Activated T-cell treated with anti-CD3 and anti-CD28 coated beads, Interleukin-2, amount 50 U/mL, for 24 hours (primary cell): ENCODE data around the gene OSBPL7.

Source experiments
- DNase-seq: peaks from one replicate; pipeline ENCODE4 v3.0.0-alpha.2; 2020
- H3K27ac Mint-ChIP-seq: 2 replicates; pipeline ENCODE4 v1.8.0; 2020; ENCODE audit warnings: mild to moderate bottlenecking, mixed read lengths
- H3K27me3 Mint-ChIP-seq: 2 replicates; pipeline ENCODE4 v1.8.0; 2020; ENCODE audit warnings: mixed read lengths
- H3K36me3 Mint-ChIP-seq: 2 replicates; pipeline ENCODE4 v1.8.0; 2020; ENCODE audit warnings: low read depth, mixed read lengths
- H3K4me1 Mint-ChIP-seq: 2 replicates; pipeline ENCODE4 v1.8.0; 2020; ENCODE audit warnings: low read depth, mixed read lengths
- H3K4me3 Mint-ChIP-seq: 2 replicates; pipeline ENCODE4 v1.8.0; 2020; ENCODE audit warnings: mild to moderate bottlenecking, moderate library complexity, mixed read lengths
- H3K9me3 Mint-ChIP-seq: 2 replicates; pipeline ENCODE4 v1.8.0; 2020; ENCODE audit warnings: mixed read lengths

The OSBPL7 gene

GRCh38 chr17:47853616-47854015, 32.0 kb upstream of the OSBPL7 start:
- Mint-ChIP-seq H3K4me1 (peaks cover 15% of the 10 kb centered on the region), H3K36me3 (no peaks in the 10 kb centered on the region), H3K4me3 (no peak overlapping the region), H3K9me3 (no peaks in the 10 kb centered on the region), H3K27ac (no peak overlapping the region), H3K27me3 (peaks cover 79% of the 10 kb centered on the region)
- no peak for DNase-seq

- Mint-ChIP-seq H3K9me3 (no peaks in the 10 kb centered on the region), H3K4me3 (no peak overlapping the region), H3K27ac (no peak overlapping the region), H3K27me3 (peaks cover 90% of the 10 kb centered on the region), H3K36me3 (no peaks in the 10 kb centered on the region), H3K4me1 (peaks cover 17% of the 10 kb centered on the region)
- DNase-seq: no peak
Measured at GRCh38 chr17:47852113-47852949, 30.7 kb upstream of the OSBPL7 start.

- Mint-ChIP-seq H3K9me3 (no peaks in the 10 kb centered on the region), H3K4me3 (no peak overlapping the region), H3K27ac (no peak overlapping the region), H3K4me1 (peaks cover 21% of the 10 kb centered on the region), H3K36me3 (no peaks in the 10 kb centered on the region), H3K27me3 (peaks cover 91% of the 10 kb centered on the region)
- no peak for DNase-seq
Measured at GRCh38 chr17:47851764-47852112, 30.1 kb upstream of the OSBPL7 start.

- Mint-ChIP-seq H3K36me3 (no peaks in the 10 kb centered on the region), H3K9me3 (no peaks in the 10 kb centered on the region), H3K27me3 (peaks cover 92% of the 10 kb centered on the region), H3K4me3 (peak within 1 kb of the TSS; percentile 45), H3K27ac (no peak within 1 kb of the TSS), H3K4me1 (peaks cover 23% of the 10 kb centered on the region)
- DNase-seq: peak; percentile 78
Measured at GRCh38 chr17:47850692-47851573, 29.3 kb upstream of the OSBPL7 start, which contains the start of gene SP6. Gene SP6 (minus strand): TSS chr17:47851163. CDS start chr17:47848429, 2,734 bp downstream.

- Mint-ChIP-seq H3K27me3 (peaks cover 92% of the 10 kb centered on the region), H3K9me3 (no peaks in the 10 kb centered on the region), H3K36me3 (no peaks in the 10 kb centered on the region), H3K4me3 (peak overlapping the region; percentile 45), H3K27ac (no peak overlapping the region), H3K4me1 (peaks cover 23% of the 10 kb centered on the region)
- no peak for DNase-seq
Measured at GRCh38 chr17:47850373-47850691, 28.7 kb upstream of the OSBPL7 start.

- Mint-ChIP-seq H3K36me3 (no peaks in the 10 kb centered on the region), H3K9me3 (no peaks in the 10 kb centered on the region), H3K27me3 (peaks cover 87% of the 10 kb centered on the region), H3K4me3 (no peak overlapping the region), H3K4me1 (peaks cover 25% of the 10 kb centered on the region), H3K27ac (no peak overlapping the region)
- DNase-seq: no peak
Measured at GRCh38 chr17:47848198-47848513, 26.6 kb upstream of the OSBPL7 start.

GRCh38 chr17:47847341-47848197, 26.0 kb upstream of the OSBPL7 start:
- DNase-seq: peak; percentile 52
- no peak overlapping the region for H3K4me3 Mint-ChIP-seq
- H3K27me3 Mint-ChIP-seq: peaks cover 83% of the 10 kb centered on the region
- no peak overlapping the region for H3K27ac Mint-ChIP-seq
- H3K4me1 Mint-ChIP-seq: peaks cover 28% of the 10 kb centered on the region
- no peaks in the 10 kb centered on the region for H3K36me3 Mint-ChIP-seq
- H3K9me3 Mint-ChIP-seq: no peaks in the 10 kb centered on the region

GRCh38 chr17:47846716-47847340, 25.2 kb upstream of the OSBPL7 start:
- H3K4me3 Mint-ChIP-seq: no peak overlapping the region
- no peaks in the 10 kb centered on the region for H3K9me3 Mint-ChIP-seq
- H3K4me1 Mint-ChIP-seq: peaks cover 26% of the 10 kb centered on the region
- H3K27me3 Mint-ChIP-seq: peaks cover 75% of the 10 kb centered on the region
- H3K27ac Mint-ChIP-seq: no peak overlapping the region
- no peaks in the 10 kb centered on the region for H3K36me3 Mint-ChIP-seq
- DNase-seq: no peak

GRCh38 chr17:47845716-47846075, 24.1 kb upstream of the OSBPL7 start:
- no peak for DNase-seq
- H3K9me3 Mint-ChIP-seq: no peaks in the 10 kb centered on the region
- no peak overlapping the region for H3K4me3 Mint-ChIP-seq
- peaks cover 2% of the 10 kb centered on the region for H3K36me3 Mint-ChIP-seq
- peaks cover 70% of the 10 kb centered on the region for H3K27me3 Mint-ChIP-seq
- H3K27ac Mint-ChIP-seq: no peak overlapping the region
- H3K4me1 Mint-ChIP-seq: peaks cover 30% of the 10 kb centered on the region

GRCh38 chr17:47844814-47845715, 23.5 kb upstream of the OSBPL7 start:
- Mint-ChIP-seq H3K27me3 (peaks cover 64% of the 10 kb centered on the region), H3K9me3 (no peaks in the 10 kb centered on the region), H3K27ac (no peak overlapping the region), H3K4me1 (peaks cover 31% of the 10 kb centered on the region), H3K4me3 (no peak overlapping the region), H3K36me3 (peaks cover 4% of the 10 kb centered on the region)
- no peak for DNase-seq

GRCh38 chr17:47844227-47844626, 22.6 kb upstream of the OSBPL7 start:
- no peak for DNase-seq
- H3K27me3 Mint-ChIP-seq: peaks cover 56% of the 10 kb centered on the region

GRCh38 chr17:47843391-47843730, 21.8 kb upstream of the OSBPL7 start:
- peaks cover 10% of the 10 kb centered on the region for H3K36me3 Mint-ChIP-seq
- no peak overlapping the region for H3K27ac Mint-ChIP-seq
- peaks cover 37% of the 10 kb centered on the region for H3K4me1 Mint-ChIP-seq
- no peak for DNase-seq
- H3K4me3 Mint-ChIP-seq: no peak overlapping the region
- H3K27me3 Mint-ChIP-seq: peaks cover 47% of the 10 kb centered on the region
- H3K9me3 Mint-ChIP-seq: no peaks in the 10 kb centered on the region

More at GRCh38 chr17:47844227-47844626, 22.6 kb upstream of the OSBPL7 start:
- H3K4me1 Mint-ChIP-seq: peaks cover 34% of the 10 kb centered on the region
- no peak overlapping the region for H3K4me3 Mint-ChIP-seq
- no peak overlapping the region for H3K27ac Mint-ChIP-seq
- peaks cover 4% of the 10 kb centered on the region for H3K36me3 Mint-ChIP-seq
- H3K9me3 Mint-ChIP-seq: no peaks in the 10 kb centered on the region

GRCh38 chr17:47841488-47842291, 20.1 kb upstream of the OSBPL7 start:
- no peak for DNase-seq
- Mint-ChIP-seq H3K27ac (peak overlapping the region; percentile 93), H3K4me3 (peak overlapping the region; percentile 89), H3K9me3 (no peaks in the 10 kb centered on the region), H3K27me3 (peaks cover 32% of the 10 kb centered on the region), H3K4me1 (peaks cover 30% of the 10 kb centered on the region), H3K36me3 (peaks cover 25% of the 10 kb centered on the region)
